HepG2 (cell line): ENCODE measurements around the gene TNIP1. TPM values are rescaled to one million over a fixed set of nuclear protein-coding genes. Genes with fewer than 3 reads are reported as not detected.
A peak's percentile ranks its signal among the peaks of the same experiment; 100 is the strongest.

Experiments used
- ELF3 ChIP-seq: IDR thresholded peaks from 2 replicates; pipeline ENCODE4 v1.6.1; 2016; ENCODE audit warnings: missing genetic modification reagents, missing compliant biosample characterization
- HDAC1 ChIP-seq: sonication (generic); formaldehyde crosslinking; IDR thresholded peaks from 2 replicates; pipeline ENCODE4 v1.5.1; 2020; ENCODE audit warnings: mild to moderate bottlenecking, missing genetic modification reagents
- IRF2 ChIP-seq: IDR thresholded peaks from 2 replicates; pipeline ENCODE4 v1.6.1; 2018; ENCODE audit warnings: missing genetic modification reagents, missing compliant biosample characterization
- KDM6A ChIP-seq: IDR thresholded peaks from 2 replicates; pipeline ENCODE4 v1.6.1; 2016; ENCODE audit warnings: low read depth
- MAFF ChIP-seq: IDR thresholded peaks from 2 replicates; pipeline ENCODE4 v1.6.1; 2011; ENCODE audit warnings: low read depth, low read length, improper control_type of control experiment
- MEF2D ChIP-seq: sonication (generic); formaldehyde crosslinking; IDR thresholded peaks from 2 replicates; pipeline ENCODE4 v1.5.1; 2020; ENCODE audit warnings: mild to moderate bottlenecking, missing genetic modification reagents
- MLX ChIP-seq: IDR thresholded peaks from 2 replicates; pipeline ENCODE4 v1.6.1; 2016
- NCOR1 ChIP-seq: fragments of 200-600 bp; sonication (generic); IDR thresholded peaks from 2 replicates; pipeline ENCODE4 v1.7.0; 2017; ENCODE audit warnings: antibody characterized with exemption, low read length, borderline replicate concordance
- NFIC ChIP-seq: IDR thresholded peaks from 2 replicates; pipeline ENCODE4 v1.6.1; 2012; ENCODE audit warnings: mild to moderate bottlenecking, low read length, inconsistent platforms
- PHF20 ChIP-seq: sonication (generic); formaldehyde crosslinking; IDR thresholded peaks from 2 replicates; pipeline ENCODE4 v1.5.0; 2020; ENCODE audit warnings: mild to moderate bottlenecking, missing genetic modification reagents
- PHF21A ChIP-seq: sonication (generic); formaldehyde crosslinking; IDR thresholded peaks from 2 replicates; pipeline ENCODE4 v1.5.0; 2020; ENCODE audit warnings: mild to moderate bottlenecking, missing genetic modification reagents
- PITX1 ChIP-seq: sonication (generic); formaldehyde crosslinking; IDR thresholded peaks from 2 replicates; pipeline ENCODE4 v1.5.1; 2020; ENCODE audit warnings: mild to moderate bottlenecking, missing genetic modification reagents
- RXRB ChIP-seq: IDR thresholded peaks from 2 replicates; pipeline ENCODE4 v1.6.1; 2016; ENCODE audit warnings: borderline replicate concordance, missing genetic modification reagents, missing compliant biosample characterization
- STAG1 ChIP-seq: sonication (generic); formaldehyde crosslinking; IDR thresholded peaks from 2 replicates; pipeline ENCODE4 v1.4.0; 2020; ENCODE audit warnings: missing genetic modification reagents
- ZFP82 ChIP-seq: sonication (generic); formaldehyde crosslinking; IDR thresholded peaks from 2 replicates; pipeline ENCODE4 v1.5.1; 2020; ENCODE audit warnings: mild to moderate bottlenecking, missing genetic modification reagents, borderline replicate concordance
- ZNF614 ChIP-seq: IDR thresholded peaks from 2 replicates; pipeline ENCODE4 v1.6.1; 2018; ENCODE audit warnings: missing biosample characterization, missing genetic modification reagents, inconsistent platforms, borderline replicate concordance
- ZNF720 ChIP-seq: sonication (generic); formaldehyde crosslinking; IDR thresholded peaks from 2 replicates; pipeline ENCODE4 v1.4.0; 2020; ENCODE audit warnings: missing genetic modification reagents
- polyA plus RNA-seq, 8 experiments: library from polyadenylated mRNA; depleted of rRNA in 3 of 8; stranded (reverse) in 7 of 8; unstranded in 1 of 8; fragments of >200 nt; fragmentation: Illumina TruSeq in 4 of 8; extraction: Trizol in 4 of 8; gene quantifications; 2 replicates each; pipeline versions ENCODE4 v1.2.1 to v1.2.3, GENCODE V29; 2011 to 2016; ENCODE audit warnings: low read depth in 4 of 8, missing spikeins in 1 of 8, mixed read lengths in 1 of 8; ENCODE audit not compliant: insufficient read depth in 1 of 8
- total RNA-seq, 5 experiments: library from RNA; depleted of rRNA; stranded (reverse); fragments of >200 nt; fragmentation: Illumina TruSeq; extraction: Trizol; gene quantifications; 2 replicates each; pipeline ENCODE4 v1.2.3, GENCODE V29; 2016; ENCODE audit warnings: low read depth in 1 of 5
- TF ChIP-seq, protein P1 (sequence below): sonication (generic); formaldehyde crosslinking; IDR thresholded peaks from 2 replicates; pipeline ENCODE4 v1.4.0; 2020; ENCODE audit warnings: missing genetic modification reagents
- TF ChIP-seq, protein P2 (sequence below): sonication (generic); formaldehyde crosslinking; IDR thresholded peaks from 2 replicates; pipeline ENCODE4 v1.4.0; 2020; ENCODE audit warnings: missing genetic modification reagents, mild to moderate bottlenecking, borderline replicate concordance
- TF ChIP-seq, protein P3 (sequence below): sonication (generic); formaldehyde crosslinking; conservative IDR thresholded peaks from 2 replicates; pipeline ENCODE4 v1.4.0; 2020; ENCODE audit warnings: missing genetic modification reagents
- TF ChIP-seq, protein P4 (sequence below): sonication (generic); formaldehyde crosslinking; conservative IDR thresholded peaks from 2 replicates; pipeline ENCODE4 v1.4.0; 2020; ENCODE audit warnings: mild to moderate bottlenecking, missing genetic modification reagents, moderate library complexity

Gene TNIP1
- total and polyA plus RNA-seq, 2 of the 13 experiments (the other 11 are each of a cell fraction or from before 2014, with no cell fraction given) = 26.2 to 45.9 TPM

DNA sequence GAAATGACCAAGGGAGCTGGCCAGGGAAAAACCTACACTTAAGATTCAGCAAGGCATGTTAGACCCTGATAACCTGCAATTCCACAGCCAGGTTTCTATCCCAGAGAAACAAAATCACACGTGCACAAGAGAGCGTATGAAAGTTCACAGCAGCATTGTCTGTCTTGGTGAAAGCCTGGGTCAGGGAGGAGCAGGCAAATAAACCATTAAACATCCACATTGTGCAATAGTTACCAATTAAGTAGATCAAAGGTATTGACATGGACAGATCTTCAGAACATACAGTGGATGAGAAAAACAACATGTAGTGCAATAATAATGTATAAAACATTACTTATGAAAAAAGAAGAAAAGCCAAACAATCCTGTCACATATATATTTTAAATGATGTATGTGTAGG lies 76.3 kb downstream of the TNIP1 start (continued):
- TF ChIP-seq IRF2 (CRISPR knock-in tag) = 0 out of 2 replicates have a peak, but pooled peaks have one; percentile 9
- no peak for TF ChIP-seq ZNF720
- TF ChIP-seq PHF20 (CRISPR knock-in tag) = no peak
- TF ChIP-seq, protein P1, sequence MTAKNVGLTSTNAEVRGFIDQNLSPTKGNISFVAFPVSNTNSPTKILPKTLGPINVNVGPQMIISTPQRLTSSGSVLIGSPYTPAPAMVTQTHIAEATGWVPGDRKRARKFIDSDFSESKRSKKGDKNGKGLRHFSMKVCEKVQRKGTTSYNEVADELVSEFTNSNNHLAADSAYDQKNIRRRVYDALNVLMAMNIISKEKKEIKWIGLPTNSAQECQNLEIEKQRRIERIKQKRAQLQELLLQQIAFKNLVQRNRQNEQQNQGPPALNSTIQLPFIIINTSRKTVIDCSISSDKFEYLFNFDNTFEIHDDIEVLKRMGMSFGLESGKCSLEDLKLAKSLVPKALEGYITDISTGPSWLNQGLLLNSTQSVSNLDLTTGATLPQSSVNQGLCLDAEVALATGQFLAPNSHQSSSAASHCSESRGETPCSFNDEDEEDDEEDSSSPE (CRISPR knock-in tag) = 0 out of 2 replicates have a peak, but pooled peaks have one; percentile 16
- peak; percentile 60 for TF ChIP-seq HDAC1 (CRISPR knock-in tag)
- TF ChIP-seq, protein P2, sequence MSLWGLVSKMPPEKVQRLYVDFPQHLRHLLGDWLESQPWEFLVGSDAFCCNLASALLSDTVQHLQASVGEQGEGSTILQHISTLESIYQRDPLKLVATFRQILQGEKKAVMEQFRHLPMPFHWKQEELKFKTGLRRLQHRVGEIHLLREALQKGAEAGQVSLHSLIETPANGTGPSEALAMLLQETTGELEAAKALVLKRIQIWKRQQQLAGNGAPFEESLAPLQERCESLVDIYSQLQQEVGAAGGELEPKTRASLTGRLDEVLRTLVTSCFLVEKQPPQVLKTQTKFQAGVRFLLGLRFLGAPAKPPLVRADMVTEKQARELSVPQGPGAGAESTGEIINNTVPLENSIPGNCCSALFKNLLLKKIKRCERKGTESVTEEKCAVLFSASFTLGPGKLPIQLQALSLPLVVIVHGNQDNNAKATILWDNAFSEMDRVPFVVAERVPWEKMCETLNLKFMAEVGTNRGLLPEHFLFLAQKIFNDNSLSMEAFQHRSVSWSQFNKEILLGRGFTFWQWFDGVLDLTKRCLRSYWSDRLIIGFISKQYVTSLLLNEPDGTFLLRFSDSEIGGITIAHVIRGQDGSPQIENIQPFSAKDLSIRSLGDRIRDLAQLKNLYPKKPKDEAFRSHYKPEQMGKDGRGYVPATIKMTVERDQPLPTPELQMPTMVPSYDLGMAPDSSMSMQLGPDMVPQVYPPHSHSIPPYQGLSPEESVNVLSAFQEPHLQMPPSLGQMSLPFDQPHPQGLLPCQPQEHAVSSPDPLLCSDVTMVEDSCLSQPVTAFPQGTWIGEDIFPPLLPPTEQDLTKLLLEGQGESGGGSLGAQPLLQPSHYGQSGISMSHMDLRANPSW = no peak
- no peak for TF ChIP-seq ZFP82 (CRISPR knock-in tag)
- no peak for TF ChIP-seq STAG1 (CRISPR knock-in tag)
- peak; percentile 65; the same call in 1 of the 2 replicates for TF ChIP-seq ZNF614 (CRISPR knock-in tag)
- TF ChIP-seq KDM6A (CRISPR knock-in tag) = peak; percentile 67
- TF ChIP-seq PHF21A = peak; percentile 14; the same call in 1 of the 2 replicates
- TF ChIP-seq MEF2D (CRISPR knock-in tag) = peak; percentile 59; the same call in 1 of the 2 replicates
- peak; percentile 75; the same call in 1 of the 2 replicates for TF ChIP-seq PITX1 (CRISPR knock-in tag)
- peak; percentile 94 for TF ChIP-seq RXRB
- TF ChIP-seq, protein P3, sequence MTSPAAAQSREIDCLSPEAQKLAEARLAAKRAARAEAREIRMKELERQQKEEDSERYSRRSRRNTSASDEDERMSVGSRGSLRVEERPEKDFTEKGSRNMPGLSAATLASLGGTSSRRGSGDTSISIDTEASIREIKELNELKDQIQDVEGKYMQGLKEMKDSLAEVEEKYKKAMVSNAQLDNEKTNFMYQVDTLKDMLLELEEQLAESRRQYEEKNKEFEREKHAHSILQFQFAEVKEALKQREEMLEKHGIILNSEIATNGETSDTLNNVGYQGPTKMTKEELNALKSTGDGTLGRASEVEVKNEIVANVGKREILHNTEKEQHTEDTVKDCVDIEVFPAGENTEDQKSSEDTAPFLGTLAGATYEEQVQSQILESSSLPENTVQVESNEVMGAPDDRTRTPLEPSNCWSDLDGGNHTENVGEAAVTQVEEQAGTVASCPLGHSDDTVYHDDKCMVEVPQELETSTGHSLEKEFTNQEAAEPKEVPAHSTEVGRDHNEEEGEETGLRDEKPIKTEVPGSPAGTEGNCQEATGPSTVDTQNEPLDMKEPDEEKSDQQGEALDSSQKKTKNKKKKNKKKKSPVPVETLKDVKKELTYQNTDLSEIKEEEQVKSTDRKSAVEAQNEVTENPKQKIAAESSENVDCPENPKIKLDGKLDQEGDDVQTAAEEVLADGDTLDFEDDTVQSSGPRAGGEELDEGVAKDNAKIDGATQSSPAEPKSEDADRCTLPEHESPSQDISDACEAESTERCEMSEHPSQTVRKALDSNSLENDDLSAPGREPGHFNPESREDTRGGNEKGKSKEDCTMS (CRISPR knock-in tag) = no peak
- peak; percentile 25; the same call in 1 of the 2 replicates for TF ChIP-seq NCOR1
- TF ChIP-seq, protein P4, sequence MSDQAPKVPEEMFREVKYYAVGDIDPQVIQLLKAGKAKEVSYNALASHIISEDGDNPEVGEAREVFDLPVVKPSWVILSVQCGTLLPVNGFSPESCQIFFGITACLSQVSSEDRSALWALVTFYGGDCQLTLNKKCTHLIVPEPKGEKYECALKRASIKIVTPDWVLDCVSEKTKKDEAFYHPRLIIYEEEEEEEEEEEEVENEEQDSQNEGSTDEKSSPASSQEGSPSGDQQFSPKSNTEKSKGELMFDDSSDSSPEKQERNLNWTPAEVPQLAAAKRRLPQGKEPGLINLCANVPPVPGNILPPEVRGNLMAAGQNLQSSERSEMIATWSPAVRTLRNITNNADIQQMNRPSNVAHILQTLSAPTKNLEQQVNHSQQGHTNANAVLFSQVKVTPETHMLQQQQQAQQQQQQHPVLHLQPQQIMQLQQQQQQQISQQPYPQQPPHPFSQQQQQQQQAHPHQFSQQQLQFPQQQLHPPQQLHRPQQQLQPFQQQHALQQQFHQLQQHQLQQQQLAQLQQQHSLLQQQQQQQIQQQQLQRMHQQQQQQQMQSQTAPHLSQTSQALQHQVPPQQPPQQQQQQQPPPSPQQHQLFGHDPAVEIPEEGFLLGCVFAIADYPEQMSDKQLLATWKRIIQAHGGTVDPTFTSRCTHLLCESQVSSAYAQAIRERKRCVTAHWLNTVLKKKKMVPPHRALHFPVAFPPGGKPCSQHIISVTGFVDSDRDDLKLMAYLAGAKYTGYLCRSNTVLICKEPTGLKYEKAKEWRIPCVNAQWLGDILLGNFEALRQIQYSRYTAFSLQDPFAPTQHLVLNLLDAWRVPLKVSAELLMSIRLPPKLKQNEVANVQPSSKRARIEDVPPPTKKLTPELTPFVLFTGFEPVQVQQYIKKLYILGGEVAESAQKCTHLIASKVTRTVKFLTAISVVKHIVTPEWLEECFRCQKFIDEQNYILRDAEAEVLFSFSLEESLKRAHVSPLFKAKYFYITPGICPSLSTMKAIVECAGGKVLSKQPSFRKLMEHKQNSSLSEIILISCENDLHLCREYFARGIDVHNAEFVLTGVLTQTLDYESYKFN (CRISPR knock-in tag) = peak; percentile 88
- TF ChIP-seq NFIC = peak; percentile 66; the same call in 1 of the 2 replicates
- peak; percentile 46; the same call in 1 of the 2 replicates for TF ChIP-seq ELF3 (CRISPR knock-in tag)
- no peak for TF ChIP-seq MAFF
- peak; percentile 91 for TF ChIP-seq MLX (CRISPR knock-in tag)
